H1 (cell line): Measurements from ENCODE around the gene TOMM6. TPM values are rescaled to one million over a fixed set of nuclear protein-coding genes. Genes with fewer than 3 reads are reported as not detected.

Experiments used
- ASH2L ChIP-seq: fragments of 200-600, 300-600 bp; sonication (generic); IDR thresholded peaks from one replicate; pipeline ENCODE4 v1.7.1; 2017; ENCODE audit warnings: low read length
- CHD2 ChIP-seq: IDR thresholded peaks from 2 replicates; pipeline ENCODE4 v1.6.1; 2012; ENCODE audit warnings: low read length, improper control_type of control experiment
- CTBP2 ChIP-seq: IDR thresholded peaks from 2 replicates; pipeline ENCODE4 v1.7.0; 2011; ENCODE audit warnings: borderline replicate concordance, mild to moderate bottlenecking, moderate library complexity, mixed read lengths, low read length; ENCODE audit not compliant: insufficient read depth, insufficient read length
- HDAC2 ChIP-seq, 2 experiments: fragments of 300-600 bp in 1 of 2; sonication (generic) in 1 of 2; IDR thresholded peaks; 2 replicates each; pipeline ENCODE4 v1.6.1; 2011 to 2012; ENCODE audit warnings: low read depth in 2 of 2, low read length in 2 of 2, mild to moderate bottlenecking in 2 of 2, moderate library complexity in 2 of 2, borderline replicate concordance in 1 of 2, inconsistent platforms in 1 of 2
- JUND ChIP-seq: IDR thresholded peaks from 2 replicates; pipeline ENCODE4 v1.6.1; 2011; ENCODE audit warnings: mild to moderate bottlenecking, improper control_type of control experiment, low read length
- SIRT6 ChIP-seq: IDR thresholded peaks from one replicate; pipeline ENCODE4 v1.7.1; 2012; ENCODE audit warnings: low read length, inconsistent platforms
- polyA plus RNA-seq, 7 experiments: library from polyadenylated mRNA; depleted of rRNA in 3 of 7; stranded (reverse) in 5 of 7; unstranded in 2 of 7; fragments of >200 nt in 5 of 7; fragments of 200-250 nt in 2 of 7; gene quantifications; 1 replicate in 5 of 7; 2 replicates in 1 of 7; 4 replicates in 1 of 7; pipeline versions ENCODE4 v1.2.1 to v1.2.3, GENCODE V29; 2011 to 2013; ENCODE audit warnings: missing spikeins in 2 of 7, mixed read lengths in 2 of 7
- total RNA-seq: library from RNA; stranded (reverse); fragmentation: NEBNext Ultra II Directional; extraction: Animal tissue kit (Norgen Biotek cat#: 25700); gene quantifications from 2 replicates; pipeline ENCODE4 v1.2.1, GENCODE V29; 2021

The TOMM6 gene
- total and polyA plus RNA-seq, 2 of the 8 experiments (the other 6 are each of a cell fraction or from before 2014, with no cell fraction given) = 228 to 560 TPM

DNA sequence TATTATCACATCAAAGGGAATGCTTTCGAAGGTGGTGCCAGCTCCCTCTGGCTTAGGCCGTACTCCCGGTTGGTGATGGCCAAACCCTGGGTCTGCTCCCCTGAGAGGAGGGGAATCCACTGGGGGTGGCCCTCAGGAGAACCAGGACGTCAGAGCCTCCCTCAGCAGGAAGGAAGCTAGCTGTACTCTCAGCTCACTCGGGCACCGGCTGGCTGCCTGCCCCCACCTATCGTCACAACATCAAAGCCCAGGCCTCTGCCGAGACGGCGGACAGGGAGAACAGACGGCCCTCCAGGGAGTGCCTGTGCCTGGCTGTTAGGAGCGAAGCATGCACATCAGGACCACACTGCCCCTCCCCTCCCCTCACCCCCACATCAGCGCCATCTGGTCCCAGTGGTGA is 31.1 kb upstream of the TOMM6 start (continued):
- no peak for TF ChIP-seq JUND
- TF ChIP-seq CHD2 = no peak
- no peak for TF ChIP-seq HDAC2 (IDR thresholded peaks at IDR 0.05; ENCODE audit: borderline replicate concordance in 1 of 2, low read depth in 2 of 2, low read length in 2 of 2)
- no peak for TF ChIP-seq SIRT6
- no peak for TF ChIP-seq CTBP2
- TF ChIP-seq ASH2L = no peak
